ENCODE results near the gene BCL2.

The BCL2 gene

DNA sequence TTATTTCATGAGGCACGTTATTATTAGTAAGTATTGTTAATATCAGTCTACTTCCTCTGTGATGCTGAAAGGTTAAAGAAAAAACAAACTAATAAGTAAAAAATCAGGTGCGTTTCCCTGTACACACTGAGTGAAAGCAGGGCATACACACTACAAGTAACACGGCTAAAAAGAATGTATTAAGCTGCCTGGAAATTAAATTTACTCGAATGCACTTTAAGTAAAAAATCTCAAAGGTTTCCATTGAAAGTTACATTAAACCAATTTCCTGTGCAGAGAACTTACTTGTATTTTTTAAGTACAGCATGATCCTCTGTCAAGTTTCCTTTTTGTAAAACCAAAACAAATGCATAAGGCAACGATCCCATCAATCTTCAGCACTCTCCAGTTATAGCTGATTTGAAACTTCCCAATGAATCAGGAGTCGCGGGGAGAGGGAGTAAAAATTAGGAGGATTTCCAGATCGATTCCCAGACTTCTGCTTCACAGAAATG, 633 bp downstream of the BCL2 start:
- peaks cover 51% of the 10 kb centered on the region for H3K4me1 Mint-ChIP-seq

DNA sequence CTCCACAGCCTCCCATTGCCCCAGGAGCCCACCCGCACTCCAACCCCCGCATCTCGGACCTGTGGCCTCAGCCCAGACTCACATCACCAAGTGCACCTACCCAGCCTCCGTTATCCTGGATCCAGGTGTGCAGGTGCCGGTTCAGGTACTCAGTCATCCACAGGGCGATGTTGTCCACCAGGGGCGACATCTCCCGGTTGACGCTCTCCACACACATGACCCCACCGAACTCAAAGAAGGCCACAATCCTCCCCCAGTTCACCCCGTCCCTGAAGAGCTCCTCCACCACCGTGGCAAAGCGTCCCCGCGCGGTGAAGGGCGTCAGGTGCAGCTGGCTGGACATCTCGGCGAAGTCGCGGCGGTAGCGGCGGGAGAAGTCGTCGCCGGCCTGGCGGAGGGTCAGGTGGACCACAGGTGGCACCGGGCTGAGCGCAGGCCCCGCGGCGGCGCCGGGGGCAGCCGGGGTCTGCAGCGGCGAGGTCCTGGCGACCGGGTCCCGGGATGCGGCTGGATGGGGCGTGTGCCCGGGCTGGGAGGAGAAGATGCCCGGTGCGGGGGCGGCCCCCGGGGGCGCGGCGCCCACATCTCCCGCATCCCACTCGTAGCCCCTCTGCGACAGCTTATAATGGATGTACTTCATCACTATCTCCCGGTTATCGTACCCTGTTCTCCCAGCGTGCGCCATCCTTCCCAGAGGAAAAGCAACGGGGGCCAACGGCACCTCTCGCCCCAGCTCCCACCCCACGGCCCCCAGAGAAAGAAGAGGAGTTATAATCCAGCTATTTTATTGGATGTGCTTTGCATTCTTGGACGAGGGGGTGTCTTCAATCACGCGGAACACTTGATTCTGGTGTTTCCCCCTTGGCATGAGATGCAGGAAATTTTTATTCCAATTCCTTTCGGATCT, 1.3 kb downstream of the BCL2 start:
- peak overlapping the region; percentile 97 for H3K27ac Mint-ChIP-seq
- H3K27me3 Mint-ChIP-seq, result no peaks in the 10 kb centered on the region
- ATAC-seq (peak; percentile 73), DNase-seq (peak; percentile 86)
- H3K9me3 Mint-ChIP-seq, result no peaks in the 10 kb centered on the region
- peaks cover 58% of the 10 kb centered on the region for H3K4me1 Mint-ChIP-seq
- peaks cover 43% of the 10 kb centered on the region for H3K36me3 Mint-ChIP-seq (ENCODE audit: low read depth)
- H3K4me3 Mint-ChIP-seq, result peak overlapping the region; percentile 99

More for the DNA sequence above, 633 bp downstream of the BCL2 start:
- no peak for DNase-seq
- Mint-ChIP-seq H3K27ac (peak overlapping the region; percentile 97), H3K36me3 (ENCODE audit: low read depth) (peaks cover 40% of the 10 kb centered on the region), H3K27me3 (no peaks in the 10 kb centered on the region), H3K4me3 (peak overlapping the region; percentile 99), H3K9me3 (no peaks in the 10 kb centered on the region)
- ATAC-seq, result no peak

DNA sequence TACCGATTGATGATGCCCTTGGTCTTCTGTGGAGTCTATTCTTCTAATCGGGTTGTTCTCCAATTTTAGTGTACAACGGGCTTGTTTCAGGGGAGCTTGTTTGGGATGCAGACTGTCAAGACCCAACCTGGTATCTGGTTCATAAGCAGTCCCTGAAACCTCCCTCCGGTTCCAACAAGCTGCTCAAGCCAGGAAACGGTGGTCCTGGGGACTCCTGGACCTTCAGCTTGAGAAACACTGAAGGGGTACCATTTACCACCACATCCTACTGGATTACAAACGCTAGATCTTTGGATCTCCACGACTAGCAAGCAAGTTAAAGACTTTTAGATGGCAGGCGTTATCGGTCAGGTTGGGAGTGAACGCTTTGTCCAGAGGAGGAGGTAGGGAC, 2.0 kb downstream of the BCL2 start:
- Mint-ChIP-seq H3K36me3 (ENCODE audit: low read depth) (peaks cover 46% of the 10 kb centered on the region), H3K4me3 (peak overlapping the region; percentile 99), H3K27ac (peak overlapping the region; percentile 80), H3K9me3 (no peaks in the 10 kb centered on the region), H3K4me1 (peaks cover 58% of the 10 kb centered on the region), H3K27me3 (no peaks in the 10 kb centered on the region)
- DNase-seq, result no peak
- no peak for ATAC-seq

DNA sequence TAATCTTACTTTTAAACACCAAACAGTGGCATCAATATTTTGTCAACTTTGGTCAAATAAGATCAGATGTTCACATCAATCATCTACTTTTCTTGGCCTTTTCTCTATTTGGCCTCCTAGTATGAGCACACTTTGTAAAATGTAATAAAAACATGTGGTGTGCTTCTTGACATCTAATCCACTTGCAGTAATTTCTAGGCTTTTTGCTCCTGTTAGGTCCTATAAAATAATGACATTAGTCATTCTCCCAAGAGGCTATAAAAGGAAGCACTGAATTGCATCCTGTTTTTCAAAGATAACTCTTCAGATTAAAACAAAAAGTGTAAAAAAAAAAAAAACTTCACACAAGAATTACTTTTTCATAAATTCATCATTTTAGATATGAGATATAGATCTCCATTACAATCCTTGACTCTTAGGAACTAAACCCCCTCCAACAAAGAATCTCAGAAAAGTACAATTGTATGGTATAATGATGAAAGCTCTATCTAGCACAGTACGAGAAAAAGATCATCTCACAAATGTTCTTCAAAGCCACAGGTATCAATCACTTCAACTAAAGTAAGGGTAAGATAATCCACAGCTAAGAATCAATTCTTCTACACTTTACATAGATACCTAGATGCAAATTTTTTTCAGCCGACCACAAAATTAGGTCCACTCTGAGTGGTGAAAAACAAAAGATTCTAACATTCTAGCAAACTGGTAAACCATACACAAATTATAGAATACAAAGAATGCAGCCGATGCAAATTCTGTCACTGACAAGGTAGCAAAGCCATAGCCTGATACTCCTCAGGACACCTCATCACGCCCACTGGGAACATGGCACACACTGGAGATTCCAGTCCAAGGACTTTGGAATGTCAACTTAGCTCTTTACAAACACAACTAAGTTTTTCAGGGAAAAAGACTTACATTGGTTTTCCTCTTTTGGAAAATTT, 2.7 kb downstream of the BCL2 start:
- Mint-ChIP-seq H3K4me3 (peak overlapping the region; percentile 99), H3K36me3 (ENCODE audit: low read depth) (peaks cover 46% of the 10 kb centered on the region), H3K9me3 (no peaks in the 10 kb centered on the region), H3K4me1 (peaks cover 60% of the 10 kb centered on the region), H3K27ac (peak overlapping the region; percentile 80), H3K27me3 (no peaks in the 10 kb centered on the region)
- no peak for ATAC-seq
- no peak for DNase-seq

DNA sequence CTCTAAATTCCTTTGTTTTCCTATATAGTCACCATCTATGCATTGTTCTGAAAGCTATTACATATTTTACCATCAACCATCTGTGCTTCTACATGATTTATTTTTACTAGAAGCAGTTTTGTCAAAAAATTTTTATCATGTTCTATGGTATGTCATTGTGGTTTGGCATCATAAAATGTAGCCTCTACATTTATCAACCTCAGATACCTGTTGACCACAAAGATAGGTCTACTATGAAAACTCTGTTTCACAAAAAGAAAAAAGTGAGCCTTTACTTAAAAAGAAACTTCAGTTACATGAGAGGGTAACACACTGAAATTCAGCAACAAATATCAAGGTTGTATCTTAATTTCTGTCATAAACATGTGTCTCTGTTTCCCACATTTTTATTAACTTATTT, 3.7 kb downstream of the BCL2 start:
- peak overlapping the region; percentile 80 for H3K27ac Mint-ChIP-seq
- no peak for DNase-seq

DNA sequence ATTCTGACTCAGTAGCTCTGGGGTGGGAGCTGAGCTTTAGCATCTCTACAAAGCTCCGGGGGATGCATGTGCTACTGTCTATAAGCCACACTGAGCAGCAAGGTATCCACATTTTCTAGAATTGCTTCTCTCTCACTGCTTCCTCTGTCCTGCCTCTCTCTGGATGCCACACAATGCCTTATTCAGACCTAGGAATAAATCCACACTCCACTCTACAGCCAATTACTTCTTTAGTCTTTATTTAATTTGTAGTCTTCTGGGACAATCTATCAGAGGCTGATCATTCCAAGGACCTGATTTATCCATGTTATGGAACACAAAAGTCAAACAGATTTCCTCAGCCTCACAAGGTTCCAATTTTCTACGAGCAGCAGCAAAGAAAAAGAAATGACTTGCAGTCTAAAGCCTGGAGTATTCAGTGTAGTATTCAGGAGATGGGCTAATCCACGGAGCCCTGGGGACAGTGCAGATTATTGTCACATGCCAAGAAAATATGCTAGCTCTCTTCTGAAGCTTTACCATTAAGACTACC, 4.4 kb downstream of the BCL2 start:
- Mint-ChIP-seq H3K9me3 (no peaks in the 10 kb centered on the region), H3K4me3 (peak overlapping the region; percentile 99), H3K27me3 (no peaks in the 10 kb centered on the region), H3K36me3 (ENCODE audit: low read depth) (peaks cover 55% of the 10 kb centered on the region), H3K4me1 (peaks cover 69% of the 10 kb centered on the region), H3K27ac (peak overlapping the region; percentile 80)
- ATAC-seq (peak; percentile 33), DNase-seq (no peak)

More for the DNA sequence above, 3.7 kb downstream of the BCL2 start:
- no peaks in the 10 kb centered on the region for H3K9me3 Mint-ChIP-seq
- peaks cover 63% of the 10 kb centered on the region for H3K4me1 Mint-ChIP-seq
- H3K4me3 Mint-ChIP-seq, result peak overlapping the region; percentile 99
- ATAC-seq, result no peak
- H3K36me3 Mint-ChIP-seq (ENCODE audit: low read depth), result peaks cover 52% of the 10 kb centered on the region
- no peaks in the 10 kb centered on the region for H3K27me3 Mint-ChIP-seq

DNA sequence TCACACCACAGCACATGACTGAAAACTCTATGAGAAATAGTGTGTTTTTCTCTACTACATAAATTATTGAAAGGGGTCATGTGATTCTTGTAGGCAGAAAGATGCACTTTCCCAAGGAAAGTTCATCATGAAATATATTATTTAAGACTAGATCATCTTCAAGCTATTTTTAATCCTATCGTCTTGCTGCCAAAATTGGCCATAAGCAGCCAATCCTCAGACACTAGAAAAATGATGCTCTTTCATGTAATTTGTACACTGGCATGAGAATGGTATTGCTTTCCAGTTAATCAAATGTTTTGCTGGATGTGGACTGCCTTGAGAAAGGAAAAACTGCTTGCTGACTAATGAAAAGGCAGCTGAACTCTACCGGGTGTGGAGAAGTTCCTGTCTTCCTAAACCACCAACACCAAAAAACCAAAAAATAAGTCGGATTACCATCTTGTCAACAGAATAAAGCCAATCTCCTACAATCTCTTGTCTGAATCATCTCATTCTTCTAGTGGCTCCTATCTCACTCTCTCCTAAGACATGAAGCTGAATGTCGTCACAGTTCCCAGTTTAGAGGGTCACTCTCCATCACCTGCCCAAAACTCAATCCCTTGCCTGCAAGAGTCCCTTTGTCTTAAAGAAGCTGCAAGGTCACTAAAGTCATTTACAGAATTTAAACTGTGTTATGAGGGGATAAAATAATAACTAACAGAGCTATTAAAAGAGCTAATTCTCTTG, 5.3 kb downstream of the BCL2 start:
- Mint-ChIP-seq H3K4me1 (peaks cover 75% of the 10 kb centered on the region), H3K9me3 (no peaks in the 10 kb centered on the region), H3K36me3 (ENCODE audit: low read depth) (peaks cover 60% of the 10 kb centered on the region), H3K4me3 (peak overlapping the region; percentile 99), H3K27me3 (no peaks in the 10 kb centered on the region), H3K27ac (peak overlapping the region; percentile 80)
- DNase-seq (no peak), ATAC-seq (no peak)

DNA sequence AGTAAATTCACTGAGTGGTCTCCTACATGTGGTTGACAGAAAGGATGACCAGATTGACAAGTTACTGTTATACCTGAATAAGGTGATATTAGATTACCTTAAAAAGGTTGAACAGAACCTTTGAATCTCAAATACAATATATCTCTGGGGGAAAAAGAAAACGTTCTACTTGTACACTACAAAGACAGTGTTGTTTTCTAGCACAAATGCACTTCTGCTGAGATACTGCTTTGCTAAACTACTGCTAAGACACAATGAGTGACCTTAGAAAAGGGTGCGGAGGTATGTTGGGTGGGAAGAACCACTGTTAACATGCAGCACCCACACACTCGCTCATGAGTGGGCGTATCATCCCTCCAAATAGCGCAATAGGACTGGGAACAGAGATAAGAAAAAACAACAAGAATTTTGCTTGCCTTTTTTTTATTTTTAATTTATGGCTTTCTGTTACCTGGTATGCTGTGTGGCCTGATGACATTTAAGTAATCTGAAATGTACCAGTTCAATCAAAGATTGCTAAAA, 6.1 kb downstream of the BCL2 start:
- Mint-ChIP-seq H3K36me3 (ENCODE audit: low read depth) (peaks cover 56% of the 10 kb centered on the region), H3K4me3 (peak overlapping the region; percentile 99), H3K4me1 (peaks cover 82% of the 10 kb centered on the region), H3K9me3 (no peaks in the 10 kb centered on the region), H3K27ac (peak overlapping the region; percentile 80), H3K27me3 (no peaks in the 10 kb centered on the region)
- DNase-seq (no peak), ATAC-seq (no peak)

DNA sequence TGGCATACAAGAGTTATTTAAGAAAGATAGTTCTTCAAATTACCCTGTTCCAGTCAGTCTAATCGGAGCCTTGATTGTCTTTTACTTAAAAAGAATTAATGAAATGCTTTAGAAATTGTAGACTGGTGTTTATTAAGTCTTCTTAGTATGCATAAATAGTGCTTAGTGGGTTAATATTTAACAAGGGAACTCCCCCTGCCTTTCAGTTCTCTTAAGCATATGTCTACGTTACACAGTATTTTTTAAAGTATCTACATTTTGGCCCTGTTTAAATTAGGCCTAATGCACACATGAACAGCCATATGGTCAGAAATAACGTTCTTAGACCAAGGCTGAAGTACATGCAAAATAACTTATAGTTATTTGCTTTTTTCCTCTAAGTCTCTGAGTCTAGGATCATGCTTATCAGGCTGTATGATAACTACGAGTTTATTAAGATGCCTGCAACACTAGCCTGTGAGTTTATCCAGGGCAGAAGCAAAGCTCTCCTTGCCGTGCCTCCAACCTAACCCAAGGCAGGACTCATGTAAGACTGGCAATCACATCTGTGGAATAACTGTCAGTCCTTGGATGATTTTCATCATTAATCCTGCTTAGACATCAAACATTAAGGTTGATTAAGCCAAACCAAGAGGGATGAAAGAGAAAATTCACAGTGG, 6.7 kb downstream of the BCL2 start:
- Mint-ChIP-seq H3K9me3 (no peaks in the 10 kb centered on the region), H3K36me3 (ENCODE audit: low read depth) (peaks cover 53% of the 10 kb centered on the region), H3K27ac (peak overlapping the region; percentile 80), H3K4me3 (peak overlapping the region; percentile 99), H3K4me1 (peaks cover 85% of the 10 kb centered on the region), H3K27me3 (no peaks in the 10 kb centered on the region)
- ATAC-seq (no peak), DNase-seq (no peak)

DNA sequence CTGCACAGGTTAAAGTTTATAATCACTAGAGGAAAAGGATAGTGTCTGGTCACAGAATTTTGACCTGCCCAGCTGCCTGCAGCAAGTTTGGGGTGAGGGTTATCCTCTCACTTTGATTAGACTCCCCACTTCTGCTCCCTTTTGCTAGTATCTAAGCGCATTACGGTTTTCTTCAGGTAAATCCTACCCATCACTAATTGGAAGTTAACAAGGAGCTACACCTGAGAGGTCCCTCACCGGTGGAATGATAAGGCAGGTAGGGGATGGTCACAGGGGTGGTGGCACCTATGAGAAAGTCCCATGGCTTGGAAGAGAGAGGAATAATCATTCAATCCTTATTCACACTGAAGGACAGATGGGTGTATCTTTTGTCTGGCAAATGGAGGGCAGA, 7.6 kb downstream of the BCL2 start:
- Mint-ChIP-seq H3K36me3 (ENCODE audit: low read depth) (peaks cover 48% of the 10 kb centered on the region), H3K9me3 (no peaks in the 10 kb centered on the region), H3K4me3 (peak overlapping the region; percentile 99), H3K4me1 (peaks cover 90% of the 10 kb centered on the region), H3K27me3 (no peaks in the 10 kb centered on the region), H3K27ac (peak overlapping the region; percentile 80)
- DNase-seq (no peak), ATAC-seq (no peak)

DNA sequence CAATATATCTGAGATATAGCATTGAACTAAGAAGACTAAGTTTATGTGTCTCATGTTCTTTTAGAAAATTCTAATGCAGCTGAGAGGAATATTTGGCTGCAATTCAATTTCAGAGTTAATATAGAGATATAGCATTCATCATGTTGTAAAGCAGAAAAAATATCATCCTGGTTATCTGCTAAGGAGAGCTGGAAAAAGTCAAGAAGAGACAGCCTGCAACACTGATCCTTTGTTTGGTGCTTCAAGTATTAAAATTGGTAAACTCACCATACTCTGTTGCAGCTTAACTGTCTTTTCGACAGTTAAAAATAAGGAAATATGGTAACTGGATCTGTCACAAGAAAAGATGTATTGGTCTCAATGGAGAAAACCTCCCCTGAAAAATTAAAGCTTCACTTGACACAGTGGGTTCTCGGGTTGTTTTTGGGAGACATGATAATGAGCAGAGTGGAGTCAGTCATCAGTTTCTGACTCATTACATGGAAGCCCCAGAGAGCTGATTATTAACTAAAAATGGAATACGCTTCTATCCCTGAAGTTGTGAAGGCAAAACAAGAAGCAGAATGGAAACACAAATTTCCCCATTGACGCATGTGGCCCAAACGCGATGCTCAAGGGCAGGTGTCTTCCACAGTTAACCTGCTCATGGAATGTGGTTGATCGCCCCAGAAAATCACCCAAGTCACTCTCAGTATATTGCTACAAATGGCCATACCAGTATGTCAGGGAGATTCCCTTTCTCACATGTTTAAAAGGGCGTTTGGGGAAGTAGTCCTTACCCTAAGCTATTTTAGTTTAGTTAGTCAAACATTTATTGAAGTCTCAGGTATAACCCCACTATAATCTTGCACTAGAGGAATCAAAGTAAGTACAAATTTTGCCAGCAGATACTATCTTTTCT, 8.2 kb downstream of the BCL2 start:
- H3K27ac Mint-ChIP-seq, result peak overlapping the region; percentile 69
- peaks cover 47% of the 10 kb centered on the region for H3K36me3 Mint-ChIP-seq (ENCODE audit: low read depth)
- no peaks in the 10 kb centered on the region for H3K27me3 Mint-ChIP-seq
- H3K4me1 Mint-ChIP-seq, result peaks cover 91% of the 10 kb centered on the region
- no peak for DNase-seq
- ATAC-seq, result peak; percentile 50
- no peaks in the 10 kb centered on the region for H3K9me3 Mint-ChIP-seq
- H3K4me3 Mint-ChIP-seq, result peak overlapping the region; percentile 19

DNA sequence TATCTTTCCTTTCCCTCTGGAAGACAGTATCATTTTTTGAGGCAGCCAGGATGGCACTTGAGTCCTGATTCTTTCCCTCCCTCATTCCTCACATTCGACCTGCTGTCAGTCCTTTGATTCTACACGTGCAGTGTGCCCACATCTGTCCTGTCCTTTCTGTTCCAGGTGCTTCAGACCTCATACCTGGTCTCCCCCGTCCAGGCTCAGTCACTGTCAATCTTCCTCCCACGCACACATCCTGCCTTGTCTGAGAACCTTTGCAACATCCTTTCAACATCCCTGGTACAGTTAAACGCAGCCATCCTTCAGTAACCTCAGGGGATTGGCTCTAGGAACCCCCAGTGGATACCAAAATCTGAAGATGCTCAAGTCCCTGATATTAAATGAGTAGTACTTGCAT, 10.1 kb downstream of the BCL2 start:
- Mint-ChIP-seq H3K4me3 (no peak overlapping the region), H3K9me3 (no peaks in the 10 kb centered on the region)

More for the DNA sequence above, 10.1 kb downstream of the BCL2 start:
- Mint-ChIP-seq H3K36me3 (ENCODE audit: low read depth) (peaks cover 38% of the 10 kb centered on the region), H3K27ac (peak overlapping the region; percentile 65), H3K4me1 (peaks cover 89% of the 10 kb centered on the region), H3K27me3 (no peaks in the 10 kb centered on the region)
- DNase-seq (no peak), ATAC-seq (no peak)

All from activated naive CD8-positive, alpha-beta T cell treated with anti-CD3 and anti-CD28 coated beads, Interleukin-2, amount 50 U/mL, for 24 hours (primary cell).